ENCODE results near the gene DNAAF1. TPM values are rescaled to one million over a fixed set of nuclear protein-coding genes. Genes with fewer than 3 reads are reported as not detected.

The DNAAF1 gene
- polyA plus RNA-seq, 1 donor (not counting 4 experiments of a cell fraction or from before 2014, with no cell fraction given), result 0.01 TPM

DNA sequence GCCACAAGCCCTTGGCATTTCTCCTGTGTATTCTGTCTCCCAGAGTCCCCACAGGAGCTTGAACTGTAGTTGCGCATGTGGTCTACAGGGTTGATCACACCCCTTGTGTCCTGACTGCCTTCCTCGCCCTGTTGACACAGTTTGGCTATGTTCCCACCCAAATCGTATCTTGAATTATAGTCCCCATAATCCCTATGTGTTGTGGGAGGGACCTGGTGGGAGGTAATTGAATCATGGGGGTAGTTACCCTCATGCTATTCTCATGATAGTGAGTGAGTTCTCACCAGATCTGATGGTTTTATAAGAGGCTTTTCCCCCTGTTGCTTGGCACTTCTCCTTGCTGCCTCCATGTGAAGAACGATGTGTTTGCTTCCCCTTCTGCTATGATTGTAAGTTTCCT, 67.0 kb downstream of the DNAAF1 start:
- Histone ChIP-seq H3K4me3 (ENCODE audit: control insufficient read depth in 2 of 3, extremely low read depth in 1 of 3, insufficient read depth in 2 of 3, low read depth in 1 of 3, low read length in 3 of 3) (no peak overlapping the region), H4K20me1 (ENCODE audit: control insufficient read depth, extremely low read depth, insufficient read depth, low read length) (no peaks in the 10 kb centered on the region), H3K9me3 (ENCODE audit: control insufficient read depth, low read depth, low read length) (no peaks in the 10 kb centered on the region), H3K27me3 (ENCODE audit: control insufficient read depth, extremely low read depth, insufficient read depth, low read length) (no peaks in the 10 kb centered on the region), H3K4me1 (ENCODE audit: control insufficient read depth, extremely low read depth, insufficient read depth, low read length) (no peaks in the 10 kb centered on the region), H3K36me3 (ENCODE audit: control insufficient read depth in 2 of 2, extremely low read depth in 1 of 2, insufficient read depth in 2 of 2, low read length in 2 of 2) (no peaks in the 10 kb centered on the region), H3K4me2 (ENCODE audit: control insufficient read depth, extremely low read depth, insufficient read depth, low read depth, low read length) (no peak overlapping the region), H2AFZ (ENCODE audit: control insufficient read depth, low read length) (no peak overlapping the region), H3K79me2 (ENCODE audit: control insufficient read depth, insufficient read depth, low read length) (no peaks in the 10 kb centered on the region), H3K9me1 (ENCODE audit: control insufficient read depth, extremely low read depth, insufficient read depth, low read length) (no peaks in the 10 kb centered on the region), H3K9ac (ENCODE audit: control insufficient read depth, extremely low read depth, insufficient read depth, low read length) (no peak overlapping the region), H3K27ac (ENCODE audit: control insufficient read depth, insufficient read depth, low read length) (no peak overlapping the region)
- FAIRE-seq (no peak), DNase-seq (ENCODE audit: low read depth, low spot score) (no peak)
- TF ChIP-seq EZH2 (IDR thresholded peaks at IDR 0.05; ENCODE audit: low read length), result no peak
- dilution Hi-C loops (cut with MboI; ENCODE audit: extremely low pct_ligation_motif_present, low sequenced_read_pairs), result no loop called here

DNA sequence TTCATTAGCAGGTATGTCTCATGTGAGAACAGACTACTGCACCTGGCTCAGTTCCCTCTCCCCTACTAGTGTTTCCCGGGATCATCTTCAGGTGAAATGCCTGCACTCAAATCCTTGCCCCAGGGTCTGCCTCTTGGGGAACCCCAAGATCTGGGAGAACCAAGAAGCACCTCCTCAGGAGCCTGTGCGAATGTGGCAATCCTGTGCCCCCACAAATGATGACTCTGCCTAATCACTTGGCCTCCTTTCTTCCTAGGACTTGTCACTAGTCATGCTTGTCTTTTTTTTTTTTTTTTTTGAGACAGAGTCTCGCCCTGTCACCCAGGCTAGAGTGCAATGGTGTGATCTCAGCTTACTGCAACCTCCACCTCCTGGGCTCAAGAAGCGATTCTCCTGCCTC, 67.5 kb downstream of the DNAAF1 start:
- H3K27ac ChIP-seq (ENCODE audit: control insufficient read depth, insufficient read depth, low read length), result no peak overlapping the region
- no peaks in the 10 kb centered on the region for H3K27me3 ChIP-seq (ENCODE audit: control insufficient read depth, extremely low read depth, insufficient read depth, low read length)
- DNase-seq (ENCODE audit: low read depth, low spot score) (no peak), FAIRE-seq (no peak)
- no peaks in the 10 kb centered on the region for H4K20me1 ChIP-seq (ENCODE audit: control insufficient read depth, extremely low read depth, insufficient read depth, low read length)
- H3K4me2 ChIP-seq (ENCODE audit: control insufficient read depth, extremely low read depth, insufficient read depth, low read depth, low read length), result no peak overlapping the region
- no peaks in the 10 kb centered on the region for H3K4me1 ChIP-seq (ENCODE audit: control insufficient read depth, extremely low read depth, insufficient read depth, low read length)
- no peak overlapping the region for H2AFZ ChIP-seq (ENCODE audit: control insufficient read depth, low read length)
- no peaks in the 10 kb centered on the region for H3K9me1 ChIP-seq (ENCODE audit: control insufficient read depth, extremely low read depth, insufficient read depth, low read length)
- H3K9ac ChIP-seq (ENCODE audit: control insufficient read depth, extremely low read depth, insufficient read depth, low read length), result no peak overlapping the region
- no peak overlapping the region for H3K4me3 ChIP-seq (ENCODE audit: control insufficient read depth in 2 of 3, extremely low read depth in 1 of 3, insufficient read depth in 2 of 3, low read depth in 1 of 3, low read length in 3 of 3)
- dilution Hi-C loops (cut with MboI; ENCODE audit: extremely low pct_ligation_motif_present, low sequenced_read_pairs), result no loop called here
- TF ChIP-seq EZH2 (IDR thresholded peaks at IDR 0.05; ENCODE audit: low read length), result no peak
- TF ChIP-seq, protein P1, sequence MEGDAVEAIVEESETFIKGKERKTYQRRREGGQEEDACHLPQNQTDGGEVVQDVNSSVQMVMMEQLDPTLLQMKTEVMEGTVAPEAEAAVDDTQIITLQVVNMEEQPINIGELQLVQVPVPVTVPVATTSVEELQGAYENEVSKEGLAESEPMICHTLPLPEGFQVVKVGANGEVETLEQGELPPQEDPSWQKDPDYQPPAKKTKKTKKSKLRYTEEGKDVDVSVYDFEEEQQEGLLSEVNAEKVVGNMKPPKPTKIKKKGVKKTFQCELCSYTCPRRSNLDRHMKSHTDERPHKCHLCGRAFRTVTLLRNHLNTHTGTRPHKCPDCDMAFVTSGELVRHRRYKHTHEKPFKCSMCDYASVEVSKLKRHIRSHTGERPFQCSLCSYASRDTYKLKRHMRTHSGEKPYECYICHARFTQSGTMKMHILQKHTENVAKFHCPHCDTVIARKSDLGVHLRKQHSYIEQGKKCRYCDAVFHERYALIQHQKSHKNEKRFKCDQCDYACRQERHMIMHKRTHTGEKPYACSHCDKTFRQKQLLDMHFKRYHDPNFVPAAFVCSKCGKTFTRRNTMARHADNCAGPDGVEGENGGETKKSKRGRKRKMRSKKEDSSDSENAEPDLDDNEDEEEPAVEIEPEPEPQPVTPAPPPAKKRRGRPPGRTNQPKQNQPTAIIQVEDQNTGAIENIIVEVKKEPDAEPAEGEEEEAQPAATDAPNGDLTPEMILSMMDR (optimal IDR thresholded peaks at IDR 0.05 in 1 of 3, IDR thresholded peaks at IDR 0.05 in 1 of 3, conservative IDR thresholded peaks at IDR 0.05 in 1 of 3; ENCODE audit: extremely low read depth in 1 of 3, insufficient read depth in 2 of 3, low read length in 3 of 3), result no peak
- H3K36me3 ChIP-seq (ENCODE audit: control insufficient read depth in 2 of 2, extremely low read depth in 1 of 2, insufficient read depth in 2 of 2, low read length in 2 of 2), result no peaks in the 10 kb centered on the region
- no peaks in the 10 kb centered on the region for H3K9me3 ChIP-seq (ENCODE audit: control insufficient read depth, low read depth, low read length)
- H3K79me2 ChIP-seq (ENCODE audit: control insufficient read depth, insufficient read depth, low read length), result no peaks in the 10 kb centered on the region

DNA sequence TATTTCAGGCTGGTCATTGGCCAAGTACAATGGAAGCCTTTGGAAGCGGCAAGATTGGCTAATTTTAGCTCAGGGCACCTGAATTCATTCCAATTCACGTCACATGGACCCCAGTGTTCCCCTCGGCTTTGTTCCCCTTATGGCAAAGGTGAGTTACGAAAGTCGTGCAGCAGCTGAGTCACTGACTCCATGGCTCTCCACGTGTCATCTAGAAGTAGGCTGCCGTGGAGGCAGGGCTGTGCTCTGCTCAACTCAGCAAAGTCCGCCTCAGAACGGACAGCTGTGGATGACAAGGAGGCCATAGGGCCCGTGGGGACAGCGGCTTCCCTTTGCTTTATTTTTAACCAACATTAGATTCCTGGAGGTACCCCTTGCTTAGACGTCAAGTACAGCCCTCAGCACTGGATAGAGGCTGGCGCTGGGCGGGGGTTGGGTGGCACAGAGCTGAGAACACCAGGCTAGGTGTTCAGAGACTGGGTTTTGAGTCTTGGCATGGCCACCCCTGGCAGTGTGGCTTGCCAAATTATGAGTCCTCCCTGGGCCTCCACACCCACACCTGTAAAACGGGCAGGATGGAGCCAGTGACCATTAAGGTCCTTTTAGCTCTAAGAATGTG, 69.5 kb downstream of the DNAAF1 start:
- peaks cover 7% of the 10 kb centered on the region for H3K27me3 ChIP-seq (ENCODE audit: control insufficient read depth, extremely low read depth, insufficient read depth, low read length)
- no peak overlapping the region for H3K4me3 ChIP-seq (ENCODE audit: control insufficient read depth in 2 of 3, extremely low read depth in 1 of 3, insufficient read depth in 2 of 3, low read depth in 1 of 3, low read length in 3 of 3)
- no peak overlapping the region for H3K9ac ChIP-seq (ENCODE audit: control insufficient read depth, extremely low read depth, insufficient read depth, low read length)
- dilution Hi-C loops (cut with MboI; ENCODE audit: extremely low pct_ligation_motif_present, low sequenced_read_pairs), result no loop called here
- no peaks in the 10 kb centered on the region for H4K20me1 ChIP-seq (ENCODE audit: control insufficient read depth, extremely low read depth, insufficient read depth, low read length)
- H3K36me3 ChIP-seq (ENCODE audit: control insufficient read depth in 2 of 2, extremely low read depth in 1 of 2, insufficient read depth in 2 of 2, low read length in 2 of 2), result no peaks in the 10 kb centered on the region
- H2AFZ ChIP-seq (ENCODE audit: control insufficient read depth, low read length), result no peak overlapping the region
- FAIRE-seq, result no peak
- H3K79me2 ChIP-seq (ENCODE audit: control insufficient read depth, insufficient read depth, low read length), result no peaks in the 10 kb centered on the region
- no peak overlapping the region for H3K27ac ChIP-seq (ENCODE audit: control insufficient read depth, insufficient read depth, low read length)
- H3K9me3 ChIP-seq (ENCODE audit: control insufficient read depth, low read depth, low read length), result no peaks in the 10 kb centered on the region
- H3K9me1 ChIP-seq (ENCODE audit: control insufficient read depth, extremely low read depth, insufficient read depth, low read length), result no peaks in the 10 kb centered on the region
- DNase-seq (ENCODE audit: low read depth, low spot score), result no peak
- no peaks in the 10 kb centered on the region for H3K4me1 ChIP-seq (ENCODE audit: control insufficient read depth, extremely low read depth, insufficient read depth, low read length)
- no peak overlapping the region for H3K4me2 ChIP-seq (ENCODE audit: control insufficient read depth, extremely low read depth, insufficient read depth, low read depth, low read length)
- no peak for TF ChIP-seq EZH2 (IDR thresholded peaks at IDR 0.05; ENCODE audit: low read length)
- TF ChIP-seq, protein P1 (optimal IDR thresholded peaks at IDR 0.05 in 1 of 3, IDR thresholded peaks at IDR 0.05 in 1 of 3, conservative IDR thresholded peaks at IDR 0.05 in 1 of 3; ENCODE audit: extremely low read depth in 1 of 3, insufficient read depth in 2 of 3, low read length in 3 of 3), result no peak

All from keratinocyte (primary cell).